ENCODE results near the gene TUFT1. TPM values are rescaled to one million over a fixed set of nuclear protein-coding genes. Genes with fewer than 3 reads are reported as not detected.

Gene TUFT1
- polyA plus RNA-seq, 3 donors = 1.5 to 1.7 (median 1.6) TPM

GRCh38 chr1:151502859-151503780 is 37.0 kb upstream of the TUFT1 start:
- Histone ChIP-seq H3K9ac (ENCODE audit: insufficient read depth, low read length, poor library complexity, severe bottlenecking) (no peak overlapping the region), H2AFZ (ENCODE audit: insufficient read depth, low read depth, low read length, poor library complexity, severe bottlenecking) (no peak overlapping the region), H3K4me1 (ENCODE audit: control insufficient read depth in 1 of 2, insufficient read depth in 2 of 2, low read length in 2 of 2) (no peaks in the 10 kb centered on the region), H3K27ac (ENCODE audit: low read depth in 1 of 2, low read length in 2 of 2) (no peak overlapping the region), H3K9me3 (replicated peaks in 1 of 2; ENCODE audit: control insufficient read depth in 1 of 2, insufficient read depth in 1 of 2, low read length in 2 of 2) (no peaks in the 10 kb centered on the region), H3K27me3 (ENCODE audit: control insufficient read depth in 2 of 2, insufficient read depth in 2 of 2, low read length in 2 of 2) (peaks cover 0 to 5% of the 10 kb centered on the region in 2 donors), H3K36me3 (replicated peaks in 1 of 2; ENCODE audit: control insufficient read depth in 1 of 2, insufficient read depth in 2 of 2, low read length in 2 of 2) (no peaks in the 10 kb centered on the region), H3K4me2 (replicated peaks; ENCODE audit: extremely low read depth, low read length, poor library complexity, severe bottlenecking) (no peak overlapping the region), H4K20me1 (ENCODE audit: insufficient read depth, low read length) (no peaks in the 10 kb centered on the region), H3K4me3 (replicated peaks in 1 of 3; ENCODE audit: low read depth in 2 of 3, low read length in 3 of 3) (no peak overlapping the region), H3K79me2 (ENCODE audit: insufficient read depth, low read length) (no peaks in the 10 kb centered on the region)
- no peak for DNase-seq
- TF ChIP-seq CTCF (IDR thresholded peaks at IDR 0.05) = no peak
- H3K9me3 Mint-ChIP-seq = no peaks in the 10 kb centered on the region
- 59% methylated on average over 2 of the region's 7 CpGs for WGBS (ENCODE audit: insufficient coverage)
- no peak overlapping the region for H3K4me3 Mint-ChIP-seq
- peaks cover 13 to 15% (median 14%) of the 10 kb centered on the region in 3 donors for H3K27me3 Mint-ChIP-seq (ENCODE audit: low read depth in 3 of 3)
- intact Hi-C loops (cut with micrococcal nuclease) = no loop called here
- no peaks in the 10 kb centered on the region for H3K4me1 Mint-ChIP-seq
- no peaks in the 10 kb centered on the region for H3K36me3 Mint-ChIP-seq
- H3K27ac Mint-ChIP-seq = no peak overlapping the region

- Mint-ChIP-seq H3K36me3 (no peaks in the 10 kb centered on the region), H3K27me3 (ENCODE audit: low read depth in 3 of 3) (peaks cover 16 to 22% (median 17%) of the 10 kb centered on the region in 3 donors), H3K4me3 (no peak overlapping the region), H3K27ac (no peak overlapping the region), H3K9me3 (no peaks in the 10 kb centered on the region), H3K4me1 (no peaks in the 10 kb centered on the region)
- H2AFZ ChIP-seq (ENCODE audit: insufficient read depth, low read depth, low read length, poor library complexity, severe bottlenecking) = no peak overlapping the region
- H3K27ac ChIP-seq (ENCODE audit: low read depth in 1 of 2, low read length in 2 of 2) = no peak overlapping the region
- intact Hi-C loops (cut with micrococcal nuclease) = no loop called here
- no peak overlapping the region for H3K9ac ChIP-seq (ENCODE audit: insufficient read depth, low read length, poor library complexity, severe bottlenecking)
- no peak overlapping the region for H3K4me2 ChIP-seq (replicated peaks; ENCODE audit: extremely low read depth, low read length, poor library complexity, severe bottlenecking)
- H3K4me1 ChIP-seq (ENCODE audit: control insufficient read depth in 1 of 2, insufficient read depth in 2 of 2, low read length in 2 of 2) = no peaks in the 10 kb centered on the region
- no peaks in the 10 kb centered on the region for H3K9me3 ChIP-seq (replicated peaks in 1 of 2; ENCODE audit: control insufficient read depth in 1 of 2, insufficient read depth in 1 of 2, low read length in 2 of 2)
- no peak overlapping the region for H3K4me3 ChIP-seq (replicated peaks in 1 of 3; ENCODE audit: low read depth in 2 of 3, low read length in 3 of 3)
- H3K79me2 ChIP-seq (ENCODE audit: insufficient read depth, low read length) = no peaks in the 10 kb centered on the region
- peaks cover 2 to 11% of the 10 kb centered on the region in 2 donors for H3K27me3 ChIP-seq (ENCODE audit: control insufficient read depth in 2 of 2, insufficient read depth in 2 of 2, low read length in 2 of 2)
- no peak for TF ChIP-seq CTCF (IDR thresholded peaks at IDR 0.05)
- no peaks in the 10 kb centered on the region for H4K20me1 ChIP-seq (ENCODE audit: insufficient read depth, low read length)
- H3K36me3 ChIP-seq (replicated peaks in 1 of 2; ENCODE audit: control insufficient read depth in 1 of 2, insufficient read depth in 2 of 2, low read length in 2 of 2) = no peaks in the 10 kb centered on the region
- 80% methylated on average over 1 of the region's 3 CpGs for WGBS (ENCODE audit: insufficient coverage)
- DNase-seq = no peak
These were observed 35.9 kb upstream of the TUFT1 start for GRCh38 chr1:151504252-151504651.

All from CD14-positive monocyte (primary cell).